ENCODE results near the gene DDX56. TPM values are rescaled to one million over a fixed set of nuclear protein-coding genes. Genes with fewer than 3 reads are reported as not detected.

Gene DDX56
- total and polyA plus RNA-seq, 2 donors from 2014 or later: 62.0 to 83.6 TPM

Other genes with a start within 250 kb of the DDX56 start
- 1.1 TPM for gene CAMK2B, start 248.3 kb downstream of the DDX56 start, total RNA-seq
- 3.2 TPM for gene CAMK2B, start 248.3 kb downstream of the DDX56 start, polyA plus RNA-seq (ENCODE audit: insufficient read depth, low read depth, low replicate concordance)
- 97.7 TPM for gene NUDCD3, start 83.2 kb downstream of the DDX56 start, total RNA-seq
- 37.9 TPM for gene NUDCD3, start 83.2 kb downstream of the DDX56 start, polyA plus RNA-seq (ENCODE audit: insufficient read depth, low read depth, low replicate concordance)
- 0.88 TPM for gene NPC1L1, start 32.6 kb downstream of the DDX56 start, total RNA-seq
- gene NPC1L1, start 32.6 kb downstream of the DDX56 start, polyA plus RNA-seq (ENCODE audit: insufficient read depth, low read depth, low replicate concordance): 2.4 TPM
- 105 TPM for gene TMED4, start 8.3 kb upstream of the DDX56 start, total RNA-seq
- gene TMED4, start 8.3 kb upstream of the DDX56 start, polyA plus RNA-seq (ENCODE audit: insufficient read depth, low read depth, low replicate concordance): 138 TPM
- 132 TPM for gene OGDH, start 32.7 kb upstream of the DDX56 start, total RNA-seq
- gene OGDH, start 32.7 kb upstream of the DDX56 start, polyA plus RNA-seq (ENCODE audit: insufficient read depth, low read depth, low replicate concordance): 108 TPM
- gene ZMIZ2, start 174.9 kb upstream of the DDX56 start, total RNA-seq: 127 TPM
- 30.5 TPM for gene ZMIZ2, start 174.9 kb upstream of the DDX56 start, polyA plus RNA-seq (ENCODE audit: insufficient read depth, low read depth, low replicate concordance)
- 1,143 TPM for gene PPIA, start 222.8 kb upstream of the DDX56 start, total RNA-seq
- 2,940 TPM for gene PPIA, start 222.8 kb upstream of the DDX56 start, polyA plus RNA-seq (ENCODE audit: insufficient read depth, low read depth, low replicate concordance)

Data from kidney (tissue), 2 donors.